Esophagus squamous epithelium (tissue), 5 donors: ENCODE results near the gene HK3. TPM values are rescaled to one million over a fixed set of nuclear protein-coding genes. Genes with fewer than 3 reads are reported as not detected.

Source experiments
- DNase-seq: peaks from one replicate; lab custom pipeline; 2025; lab: John Stamatoyannopoulos, UW
- H3K27ac ChIP-seq, 4 donors: fragments of 200-600 bp; sonication (generic); one replicate each; pipeline ENCODE4 v1.5.1; 2016 to 2019; ENCODE audit warnings: mild to moderate bottlenecking in 1 of 4
- H3K27me3 ChIP-seq, 4 donors: fragments of 200-600 bp; sonication (generic); 1 replicate in 3 of 4; 2 replicates in 1 of 4; pipeline versions ENCODE4 v1.5.1 to v1.6.0; 2017 to 2021; ENCODE audit warnings: antibody characterized with exemption in 1 of 4
- H3K36me3 ChIP-seq, 3 donors: fragments of 200-600 bp; sonication (generic); one replicate each; pipeline ENCODE4 v1.5.1; 2016 to 2019
- H3K4me1 ChIP-seq, 3 donors: fragments of 200-600 bp; sonication (generic); one replicate each; pipeline ENCODE4 v1.5.1; 2017 to 2019
- H3K4me3 ChIP-seq, 4 donors: fragments of 200-600 bp; sonication (generic); 1 replicate in 3 of 4; 2 replicates in 1 of 4; pipeline ENCODE4 v1.5.1; 2016 to 2019; ENCODE audit warnings: mild to moderate bottlenecking in 2 of 4, moderate library complexity in 1 of 4
- H3K9me3 ChIP-seq, 3 donors: fragments of 200-600 bp; sonication (generic); one replicate each; pipeline ENCODE4 v1.5.1; 2016 to 2019
- CTCF ChIP-seq, 6 experiments: fragments of 450-650 bp in 4 of 6; fragments of 200-600 bp in 2 of 6; sonication (generic) in 2 of 6; IDR thresholded peaks; one replicate each; pipeline ENCODE4 v1.5.1; 2016 to 2019; ENCODE audit warnings: antibody characterized with exemption in 6 of 6, mild to moderate bottlenecking in 4 of 6, moderate library complexity in 4 of 6
- POLR2A ChIP-seq, 4 donors: fragments of 450-650 bp; IDR thresholded peaks; one replicate each; pipeline ENCODE4 v1.6.1; 2017; ENCODE audit warnings: antibody characterized with exemption in 4 of 4, mild to moderate bottlenecking in 4 of 4, moderate library complexity in 3 of 4
- WGBS, 2 donors: methylation state at CpG; one replicate each; pipeline ENCODE4 v1.1.5; 2018; 5-methylcytosine and 5-hydroxymethylcytosine counted together
- intact Hi-C: fragments of 100-400 bp; cut with DNase I; formaldehyde crosslinking; loops from one replicate; pipeline ENCODE4 v1.15.0; 2022
- total RNA-seq, 4 donors: library from RNA; depleted of rRNA; stranded (reverse); fragments of >200 nt; gene quantifications; one replicate each; pipeline ENCODE4 v1.1.0, GENCODE V29; 2016
- donor health status: DM: yes; HTN: yes; CAD: no.

Gene HK3
- total RNA-seq, 4 donors from 2014 or later, result 1.3 to 5.7 (median 2.1) TPM; not detected in 1

GRCh38 chr5:176877793-176878331 lies 21.3 kb downstream of the HK3 start:
- no peak overlapping the region for H3K4me3 ChIP-seq
- TF ChIP-seq POLR2A (IDR thresholded peaks at IDR 0.05) (no peak), CTCF (IDR thresholded peaks at IDR 0.05) (no peak)
- no peaks in the 10 kb centered on the region for H3K9me3 ChIP-seq
- no peaks in the 10 kb centered on the region for H3K36me3 ChIP-seq
- WGBS, 2 donors, result no CpG with 5 or more reads among the region's 21 CpGs
- peaks cover 0 to 74% (median 0%) of the 10 kb centered on the region in 4 donors for H3K27me3 ChIP-seq
- intact Hi-C loops, result no loop called here
- no peaks in the 10 kb centered on the region for H3K4me1 ChIP-seq
- no peak for DNase-seq
- no peak overlapping the region for H3K27ac ChIP-seq

GRCh38 chr5:176876506-176877431 lies 22.4 kb downstream of the HK3 start:
- TF ChIP-seq POLR2A (IDR thresholded peaks at IDR 0.05) (no peak), CTCF (IDR thresholded peaks at IDR 0.05) (no peak)
- intact Hi-C loops, result no loop called here
- no peaks in the 10 kb centered on the region for H3K36me3 ChIP-seq
- peaks cover 0 to 74% (median 0%) of the 10 kb centered on the region in 4 donors for H3K27me3 ChIP-seq
- H3K27ac ChIP-seq, result no peak overlapping the region
- no peak overlapping the region for H3K4me3 ChIP-seq
- WGBS, 2 donors, result 73 to 100% methylated on average over 1 to 7 of the region's 24 CpGs
- H3K4me1 ChIP-seq, result no peaks in the 10 kb centered on the region
- DNase-seq, result no peak
- no peaks in the 10 kb centered on the region for H3K9me3 ChIP-seq

GRCh38 chr5:176875783-176876505 lies 23.2 kb downstream of the HK3 start:
- 33 to 46% methylated on average over 13 to 23 of the region's 27 CpGs for WGBS, 2 donors
- DNase-seq, result no peak
- H3K36me3 ChIP-seq, result no peaks in the 10 kb centered on the region
- H3K27me3 ChIP-seq, result peaks cover 0 to 74% (median 0%) of the 10 kb centered on the region in 4 donors
- H3K4me1 ChIP-seq, result no peaks in the 10 kb centered on the region
- H3K27ac ChIP-seq, result no peak overlapping the region
- no peaks in the 10 kb centered on the region for H3K9me3 ChIP-seq
- TF ChIP-seq CTCF (IDR thresholded peaks at IDR 0.05), result no peak
- TF ChIP-seq POLR2A (IDR thresholded peaks at IDR 0.05), result no peak
- no peak overlapping the region for H3K4me3 ChIP-seq
- intact Hi-C loops, result no loop called here

GRCh38 chr5:176875014-176875550 lies 24.1 kb downstream of the HK3 start:
- no peak overlapping the region for H3K4me3 ChIP-seq
- H3K4me1 ChIP-seq, result no peaks in the 10 kb centered on the region
- DNase-seq, result no peak
- H3K27me3 ChIP-seq, result peaks cover 0 to 75% (median 0%) of the 10 kb centered on the region in 4 donors
- intact Hi-C loops, result no loop called here
- TF ChIP-seq CTCF (IDR thresholded peaks at IDR 0.05) (no peak), POLR2A (IDR thresholded peaks at IDR 0.05) (no peak)
- H3K9me3 ChIP-seq, result no peaks in the 10 kb centered on the region
- H3K36me3 ChIP-seq, result no peaks in the 10 kb centered on the region
- no peak overlapping the region for H3K27ac ChIP-seq
- 56 to 61% methylated on average over 17 of the region's 17 CpGs for WGBS, 2 donors
